ENCODE data around the gene ANKHD1. TPM values are rescaled to one million over a fixed set of nuclear protein-coding genes. Genes with fewer than 3 reads are reported as not detected.

ANKHD1 gene
- total RNA-seq, 4 donors from 2014 or later: 51.3 to 93.6 (median 72.7) TPM

GRCh38 chr5:140549237-140550144, 147.9 kb downstream of the ANKHD1 start:
- Histone ChIP-seq H3K4me3 (peak overlapping the region in 1 of 4 donors; percentile 7), H3K9me3 (no peaks in the 10 kb centered on the region), H3K27me3 (no peaks in the 10 kb centered on the region), H3K36me3 (peaks cover 0 to 31% of the 10 kb centered on the region in 2 donors), H3K4me1 (peaks cover 51 to 57% of the 10 kb centered on the region in 2 donors), H3K27ac (peak overlapping the region; percentile 92 to 100 (median 100))
- ATAC-seq: peak; percentile 37 to 39
- intact Hi-C loops (cut with DNase I; ENCODE audit: low total_unique reads) (loop anchor here (5.0 to 10.0 kb wide), 2 partner anchors 153 to 305 kb away; partner anchors contain the start of gene ZMAT2), in situ Hi-C loops (cut with MboI; ENCODE audit: low sequenced_read_pairs in 4 of 4) (loop anchor here in 3 of 4 donors (10.0 to 25.0 kb wide), 2 partner anchors 95 to 312 kb away; partner anchors contain the start of genes IK (in 2 of the 3) and NDUFA2 (in 2 of the 3))
- peak; percentile 68 to 86 for DNase-seq
- TF ChIP-seq CTCF (IDR thresholded peaks at IDR 0.05 in 4 of 5, conservative IDR thresholded peaks at IDR 0.05 in 1 of 5) (no peak), POLR2A (IDR thresholded peaks at IDR 0.05) (peak in 1 of 2 donors; percentile 30)

GRCh38 chr5:140550147-140551079, 148.8 kb downstream of the ANKHD1 start:
- Histone ChIP-seq H3K27me3 (no peaks in the 10 kb centered on the region), H3K36me3 (peaks cover 0 to 26% of the 10 kb centered on the region in 2 donors), H3K4me3 (peak overlapping the region in 1 of 4 donors; percentile 7), H3K9me3 (no peaks in the 10 kb centered on the region), H3K27ac (peak overlapping the region; percentile 92 to 100 (median 100)), H3K4me1 (peaks cover 60 to 66% of the 10 kb centered on the region in 2 donors)
- peak; percentile 6 to 9 for ATAC-seq
- in situ Hi-C loops (cut with MboI; ENCODE audit: low sequenced_read_pairs in 4 of 4): loop anchor here in 1 of 4 donors (25.0 kb wide), 1 partner anchor 313 kb away; no protein-coding TSS in a partner anchor
- DNase-seq: no peak
- no peak for TF ChIP-seq CTCF (IDR thresholded peaks at IDR 0.05 in 4 of 5, conservative IDR thresholded peaks at IDR 0.05 in 1 of 5)
- TF ChIP-seq POLR2A (IDR thresholded peaks at IDR 0.05): no peak
- intact Hi-C loops (cut with DNase I; ENCODE audit: low total_unique reads): loop anchor here (10.0 kb wide), 1 partner anchor 306 kb away; no protein-coding TSS in a partner anchor

GRCh38 chr5:140551872-140552271, 150.2 kb downstream of the ANKHD1 start:
- Histone ChIP-seq H3K27ac (peak overlapping the region in 3 of 4 donors; percentile 92 to 100 (median 99)), H3K9me3 (no peaks in the 10 kb centered on the region), H3K4me3 (no peak overlapping the region), H3K4me1 (peaks cover 65 to 70% of the 10 kb centered on the region in 2 donors), H3K27me3 (no peaks in the 10 kb centered on the region), H3K36me3 (peaks cover 0 to 26% of the 10 kb centered on the region in 2 donors)
- in situ Hi-C loops (cut with MboI; ENCODE audit: low sequenced_read_pairs in 4 of 4): loop anchor here in 1 of 4 donors (25.0 kb wide), 1 partner anchor 315 kb away; no protein-coding TSS in a partner anchor
- DNase-seq: no peak
- intact Hi-C loops (cut with DNase I; ENCODE audit: low total_unique reads): loop anchor here (10.0 kb wide), 1 partner anchor 307 kb away; no protein-coding TSS in a partner anchor
- ATAC-seq: no peak
- TF ChIP-seq CTCF (IDR thresholded peaks at IDR 0.05 in 4 of 5, conservative IDR thresholded peaks at IDR 0.05 in 1 of 5) (no peak), POLR2A (IDR thresholded peaks at IDR 0.05) (no peak)

- H3K4me1 ChIP-seq: peaks cover 59 to 60% of the 10 kb centered on the region in 2 donors
Measured at GRCh38 chr5:140553657-140554056, 152.0 kb downstream of the ANKHD1 start.

More at GRCh38 chr5:140553657-140554056, 152.0 kb downstream of the ANKHD1 start:
- no peak overlapping the region for H3K4me3 ChIP-seq
- DNase-seq (no peak), ATAC-seq (no peak)
- H3K27ac ChIP-seq: peak overlapping the region; percentile 88 to 97 (median 92)
- TF ChIP-seq POLR2A (IDR thresholded peaks at IDR 0.05): no peak
- TF ChIP-seq CTCF (IDR thresholded peaks at IDR 0.05 in 4 of 5, conservative IDR thresholded peaks at IDR 0.05 in 1 of 5): no peak
- in situ Hi-C loops (cut with MboI; ENCODE audit: low sequenced_read_pairs in 4 of 4): loop anchor here in 1 of 4 donors (25.0 kb wide), 1 partner anchor 316 kb away; no protein-coding TSS in a partner anchor
- H3K9me3 ChIP-seq: no peaks in the 10 kb centered on the region
- intact Hi-C loops (cut with DNase I; ENCODE audit: low total_unique reads): loop anchor here (10.0 kb wide), 1 partner anchor 309 kb away; no protein-coding TSS in a partner anchor
- H3K27me3 ChIP-seq: no peaks in the 10 kb centered on the region
- H3K36me3 ChIP-seq: peaks cover 0 to 26% of the 10 kb centered on the region in 2 donors

All from gastrocnemius medialis (tissue), 4 donors.